GM04503 (cell line): Measurements from ENCODE around the gene CLEC16A.

ENCODE experiments used
- DNase-seq: peaks from one replicate; pipeline ENCODE4 v3.0.0-alpha.2; 2012; ENCODE audit warnings: low read depth

Gene CLEC16A

DNA sequence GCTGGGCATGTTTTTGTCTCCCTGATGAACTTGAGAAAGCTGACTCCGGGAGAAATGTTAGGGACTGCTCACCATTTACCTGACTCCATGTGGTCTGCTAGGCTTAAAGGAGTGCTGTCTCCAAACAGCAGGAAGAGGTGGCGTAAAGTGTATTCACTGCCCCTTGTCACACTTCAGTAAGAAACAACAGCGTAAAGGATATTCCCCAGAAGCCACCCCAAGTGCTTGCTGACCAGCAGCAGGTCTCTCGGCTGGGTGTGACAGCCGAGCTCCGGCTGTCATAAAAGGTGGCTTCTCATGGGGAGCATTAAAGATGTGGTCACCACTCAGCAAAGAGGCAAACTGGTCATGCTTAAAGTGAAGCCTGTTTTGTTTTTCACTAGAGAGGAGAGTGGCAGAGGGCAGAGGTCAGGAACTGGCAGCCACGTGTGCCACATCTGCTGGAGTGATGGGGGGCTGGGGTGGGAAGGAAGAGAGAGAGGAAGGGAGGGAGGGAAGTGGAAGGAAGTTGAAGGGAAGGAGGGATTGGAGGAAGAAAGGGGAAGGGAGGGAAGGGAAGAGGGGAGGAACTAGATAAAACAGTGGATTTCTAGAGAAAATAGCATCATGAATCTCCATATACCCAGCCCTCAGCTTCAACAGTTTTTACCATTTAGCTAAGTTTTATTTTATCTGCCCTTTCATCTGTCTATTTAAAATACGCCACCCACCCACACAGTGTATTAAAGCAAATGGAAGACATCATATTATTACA lies 119.3 kb downstream of the CLEC16A start:
- no peak for DNase-seq

DNA sequence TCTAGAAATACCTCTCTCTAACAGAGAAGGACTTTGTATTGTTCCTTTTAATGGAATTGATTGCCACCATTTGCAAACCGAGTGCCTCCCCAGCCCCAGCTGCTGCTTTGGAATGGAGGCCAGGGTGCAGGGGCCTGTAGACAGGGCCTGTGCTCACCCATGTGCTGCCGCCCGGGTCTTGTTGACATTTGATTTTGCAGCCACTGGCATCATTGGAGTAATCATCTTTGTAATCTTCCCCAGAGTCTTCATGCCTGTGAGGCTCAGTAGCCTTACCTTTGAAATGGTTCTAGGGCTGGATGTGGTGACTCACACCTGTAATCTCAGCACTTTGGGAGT lies 119.8 kb downstream of the CLEC16A start:
- no peak for DNase-seq

DNA sequence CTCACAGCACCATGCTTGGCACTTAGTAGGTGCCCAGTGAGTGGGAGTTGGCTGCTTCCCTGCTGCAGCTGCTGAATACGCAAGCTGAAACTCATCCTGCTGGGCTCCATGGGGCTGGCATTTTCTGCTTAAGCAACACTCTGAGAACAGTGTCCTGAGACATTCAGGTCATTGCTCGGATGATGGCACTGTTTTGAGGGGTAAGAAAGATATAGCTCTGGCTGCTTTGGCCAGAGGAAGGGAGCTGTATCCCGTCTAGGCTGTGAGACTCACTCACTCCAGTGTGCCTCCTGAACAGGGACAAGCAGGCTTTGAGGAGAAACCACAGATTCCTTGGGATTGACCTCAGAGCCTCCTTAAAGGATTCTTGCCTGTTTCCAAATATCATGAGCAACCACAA lies 120.5 kb downstream of the CLEC16A start:
- no peak for DNase-seq

DNA sequence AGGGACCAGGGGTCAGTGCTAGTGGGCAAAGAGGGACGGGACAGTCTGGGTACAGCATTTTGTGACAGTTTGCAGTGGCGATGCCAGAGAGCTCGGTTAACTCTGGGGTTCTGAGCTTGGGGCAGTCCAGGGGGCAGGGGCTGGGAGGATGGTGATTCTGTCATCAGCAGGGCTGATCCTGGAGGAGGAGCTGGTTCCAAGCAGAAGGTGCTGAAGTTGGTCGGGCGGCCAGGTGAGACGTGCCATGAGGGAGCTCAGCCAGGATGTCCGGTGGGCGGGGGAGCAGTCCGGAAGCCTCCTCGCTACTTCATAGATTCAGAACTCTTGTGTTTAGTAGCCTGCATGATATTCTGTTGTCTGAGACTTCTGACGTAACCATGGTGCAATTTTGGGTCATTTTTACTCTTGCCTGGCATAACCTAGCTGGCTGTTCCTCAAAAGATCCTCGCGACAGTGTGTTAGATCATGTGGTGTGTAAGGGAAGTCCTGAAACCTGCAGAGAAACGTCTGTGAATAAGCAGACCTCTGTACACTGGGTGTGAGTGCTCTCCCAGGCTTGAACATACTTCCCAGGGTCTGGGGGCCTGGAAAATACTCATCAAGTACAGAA lies 122.0 kb downstream of the CLEC16A start:
- DNase-seq = no peak

DNA sequence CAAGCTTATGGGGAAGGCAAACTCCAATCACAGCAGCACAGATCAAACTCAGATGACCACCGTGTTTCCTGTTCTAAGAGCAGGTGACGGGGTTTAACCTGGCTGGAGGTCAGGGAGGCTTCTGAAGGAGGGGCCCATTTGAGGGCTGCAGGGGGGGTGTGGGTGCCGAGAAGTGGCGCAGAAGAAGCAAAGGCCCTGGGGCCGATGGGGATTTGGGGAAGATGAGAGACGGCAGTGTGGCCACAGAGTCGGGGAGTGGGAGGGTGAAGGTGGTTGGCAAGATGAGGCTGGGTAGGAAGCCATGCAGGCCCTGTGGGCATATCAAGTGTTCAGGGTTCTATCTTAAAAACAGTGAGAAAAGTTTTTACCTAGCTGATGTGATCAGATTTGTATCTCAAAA lies 122.9 kb downstream of the CLEC16A start:
- DNase-seq = no peak

DNA sequence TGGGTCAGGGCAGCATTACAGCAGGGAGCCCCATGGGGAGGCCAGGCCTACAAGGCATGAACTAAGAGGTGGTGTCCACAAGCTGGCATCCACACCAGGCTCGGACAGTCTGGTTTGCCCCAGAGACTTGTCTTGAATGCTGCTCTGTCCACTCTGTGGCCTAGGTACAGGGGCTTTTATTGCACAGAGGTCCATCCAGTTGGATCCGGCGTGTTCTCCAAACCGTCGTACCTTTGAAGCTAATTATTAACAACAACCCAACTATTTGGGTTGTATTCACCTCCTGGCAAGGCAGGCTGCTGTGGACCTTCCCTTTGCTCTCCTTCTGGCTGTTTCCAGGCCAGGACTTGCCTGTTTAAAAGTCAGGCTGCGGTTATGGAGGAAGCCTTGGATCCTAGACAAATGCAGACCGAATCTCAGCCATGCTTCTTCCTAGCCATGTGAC lies 123.4 kb downstream of the CLEC16A start:
- no peak for DNase-seq

DNA sequence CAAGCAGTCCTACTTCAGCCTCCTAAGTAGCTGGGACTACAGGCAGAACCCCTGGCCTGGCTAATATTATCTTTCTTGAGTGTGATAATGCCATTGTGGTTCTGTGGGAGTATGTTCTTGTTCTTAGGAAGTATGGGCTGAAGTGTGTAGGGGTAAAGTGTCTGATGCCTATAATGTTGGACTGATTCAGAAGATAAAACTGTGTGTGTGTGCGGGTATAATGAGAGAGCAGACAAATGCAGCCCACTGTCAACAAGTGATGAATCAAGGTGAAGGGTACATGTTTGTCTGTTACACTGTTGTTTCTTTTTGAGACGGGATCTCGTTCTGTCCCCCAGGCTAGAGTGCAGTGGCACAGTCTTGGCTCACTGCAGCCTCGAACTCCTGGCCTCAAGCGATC lies 127.5 kb downstream of the CLEC16A start:
- DNase-seq = no peak

DNA sequence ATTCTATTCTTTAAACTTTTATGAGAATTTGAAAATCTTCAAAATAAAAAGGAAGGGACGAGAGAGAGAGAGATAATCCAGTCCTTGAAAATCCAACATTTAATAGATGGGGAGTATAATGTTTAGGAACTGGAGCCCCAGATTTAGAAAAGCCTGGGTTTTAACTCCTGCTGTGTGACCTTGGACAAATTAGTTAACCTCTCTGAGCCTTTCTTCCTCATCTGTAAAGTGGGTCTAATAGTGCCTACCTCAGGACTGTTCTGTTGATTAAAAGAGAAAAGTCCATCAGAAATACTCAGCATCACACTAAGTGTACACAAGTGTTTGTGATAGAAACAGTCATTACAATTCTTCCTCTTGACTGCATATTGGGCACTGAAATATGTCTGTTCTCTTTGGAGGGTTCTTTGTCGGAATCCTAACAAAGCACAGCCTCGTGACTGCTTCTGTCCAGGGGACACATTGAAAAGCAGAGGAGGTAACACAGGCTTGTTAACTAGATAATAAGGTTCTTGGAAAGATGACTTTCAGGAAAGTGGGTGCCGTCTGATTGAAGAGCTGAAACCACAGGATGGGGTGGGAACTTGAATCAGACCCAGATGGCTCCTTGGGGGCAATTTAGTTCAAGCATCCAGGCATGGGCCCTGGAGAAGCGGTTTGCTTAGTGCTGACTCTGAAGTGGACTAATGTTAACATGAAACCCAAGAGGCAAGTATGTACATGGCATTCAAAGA lies 128.2 kb downstream of the CLEC16A start:
- no peak for DNase-seq

DNA sequence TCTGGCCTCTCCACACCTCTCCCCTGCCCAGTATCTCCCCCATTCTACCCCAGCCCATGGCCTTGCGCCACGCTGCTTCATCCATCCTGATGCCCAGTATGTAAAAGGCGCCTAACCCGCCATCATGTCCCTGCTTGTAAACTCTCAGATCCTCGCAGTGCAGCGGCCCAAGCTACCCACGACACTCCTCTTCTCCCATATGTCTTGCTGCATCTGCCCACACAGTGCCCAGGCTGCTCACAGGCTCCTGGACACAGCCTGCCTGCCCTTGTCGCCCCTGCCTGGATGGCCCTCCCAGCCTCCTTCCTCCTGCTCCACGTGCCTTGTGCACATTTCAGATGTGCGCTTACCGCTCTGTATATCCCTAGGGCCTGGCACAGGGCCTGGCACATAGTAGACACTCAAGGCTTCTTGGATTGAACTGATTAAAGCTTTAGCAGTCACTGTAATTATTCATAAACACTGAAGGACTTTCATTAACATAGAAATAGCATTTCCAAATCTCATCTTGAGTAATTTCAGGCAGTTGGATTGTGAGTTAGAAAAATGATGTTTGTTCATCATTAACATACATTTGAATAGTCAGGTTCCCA lies 129.1 kb downstream of the CLEC16A start:
- DNase-seq = no peak

DNA sequence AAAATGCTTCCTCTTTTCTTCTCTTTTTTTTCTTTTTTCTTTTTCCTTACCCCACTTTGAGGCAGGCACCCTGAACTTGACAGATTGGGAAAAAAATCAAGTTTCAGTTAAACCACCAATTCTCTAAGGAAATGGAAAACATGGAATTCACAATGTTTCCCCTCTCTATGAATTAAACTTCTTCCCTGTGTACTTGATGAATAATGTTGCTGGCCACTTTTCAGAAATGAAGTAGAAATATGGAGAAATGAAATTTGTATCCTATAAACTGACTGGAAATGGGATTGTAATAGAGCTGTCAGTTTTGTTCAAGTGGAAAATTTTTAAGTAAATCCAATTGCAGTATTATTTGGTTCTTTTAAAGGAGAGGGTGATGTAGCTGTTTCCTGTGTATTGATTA lies 129.8 kb downstream of the CLEC16A start:
- no peak for DNase-seq

DNA sequence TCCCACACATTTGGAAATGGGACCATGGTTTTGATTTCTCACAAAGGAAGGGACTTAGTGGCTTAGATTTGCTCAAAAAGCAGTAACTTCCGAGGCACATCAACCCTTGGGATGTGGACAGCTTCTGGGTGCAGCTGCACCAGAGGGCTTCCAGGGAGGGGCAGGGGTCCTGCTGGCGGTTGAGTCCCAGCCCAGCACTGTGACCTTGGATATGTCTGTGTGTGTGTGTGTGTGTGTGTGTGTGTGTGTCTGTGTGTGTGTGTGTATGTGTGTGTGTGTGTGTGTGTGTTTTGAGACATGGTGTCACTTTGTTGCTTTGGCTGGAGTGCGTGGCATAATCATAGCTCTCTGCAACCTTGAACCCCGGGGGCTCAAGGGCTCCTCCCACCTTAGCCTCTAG lies 130.8 kb downstream of the CLEC16A start:
- DNase-seq = no peak

DNA sequence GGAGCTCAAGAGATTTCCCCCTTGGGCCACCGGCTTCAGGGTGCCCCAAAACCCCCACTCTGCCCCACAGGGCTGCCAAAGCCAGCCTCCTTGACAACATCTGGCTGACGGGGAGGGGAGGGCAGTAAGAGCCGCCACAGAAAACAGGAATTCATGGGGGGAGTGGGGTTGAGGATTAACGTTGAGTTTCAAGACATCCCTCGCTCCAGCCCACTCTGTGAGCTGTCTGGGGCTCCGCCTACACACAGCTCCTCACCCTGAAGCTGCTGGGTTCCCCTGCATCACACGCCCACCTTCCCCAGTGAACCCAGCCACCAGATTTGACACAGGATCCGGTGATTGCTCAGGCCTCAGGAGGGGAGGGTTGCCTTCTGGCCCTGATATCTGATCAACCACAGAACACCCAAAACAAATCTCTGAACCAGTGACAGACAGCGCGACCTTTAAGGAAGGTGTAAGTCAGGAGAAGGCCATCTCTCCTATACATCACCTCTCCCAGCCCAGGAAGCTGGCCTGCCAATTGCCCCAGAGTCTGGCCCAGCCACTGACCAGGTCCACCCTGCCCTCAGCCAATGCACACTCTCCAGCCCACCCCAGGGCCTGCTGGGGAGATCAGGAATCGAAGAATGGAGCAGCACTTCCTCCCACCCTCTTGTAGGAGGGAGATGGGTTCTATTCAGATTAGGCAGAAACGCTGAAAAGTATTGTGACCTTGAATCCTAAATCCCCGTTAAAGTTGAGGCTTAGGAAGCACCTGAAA lies 132.1 kb downstream of the CLEC16A start:
- DNase-seq = no peak

DNA sequence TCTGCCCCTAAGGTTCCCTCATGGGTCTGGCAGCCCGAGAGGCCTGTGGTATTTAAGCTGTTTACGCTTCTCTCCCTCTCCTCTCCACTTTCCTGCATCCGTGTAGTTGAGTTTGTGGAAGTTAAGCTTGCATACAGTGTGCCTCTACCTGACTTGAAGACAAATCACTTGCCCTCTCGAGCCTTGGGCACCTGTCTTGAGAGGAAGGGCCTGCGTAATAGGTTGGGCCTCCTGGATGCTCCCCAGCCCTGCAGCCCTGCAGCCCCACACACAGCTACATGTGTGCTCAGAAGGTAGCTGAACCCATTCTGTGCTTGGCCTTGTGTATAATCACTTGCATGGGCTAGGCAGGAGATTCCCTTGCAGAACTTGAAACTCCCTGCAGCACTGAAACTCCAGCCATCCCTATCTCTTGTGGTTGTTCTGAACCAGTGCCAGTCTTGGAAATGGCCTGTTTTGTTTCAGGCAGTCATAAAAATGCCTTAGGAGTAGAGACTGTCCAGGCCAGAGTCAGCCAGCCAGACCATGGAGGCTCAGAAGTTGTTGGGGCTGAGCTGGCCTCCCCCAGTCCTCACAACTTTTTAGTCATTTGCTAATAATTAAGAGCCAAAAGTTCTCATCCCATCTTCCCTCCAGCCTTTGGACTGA lies 134.6 kb downstream of the CLEC16A start:
- peak; percentile 86 for DNase-seq

DNA sequence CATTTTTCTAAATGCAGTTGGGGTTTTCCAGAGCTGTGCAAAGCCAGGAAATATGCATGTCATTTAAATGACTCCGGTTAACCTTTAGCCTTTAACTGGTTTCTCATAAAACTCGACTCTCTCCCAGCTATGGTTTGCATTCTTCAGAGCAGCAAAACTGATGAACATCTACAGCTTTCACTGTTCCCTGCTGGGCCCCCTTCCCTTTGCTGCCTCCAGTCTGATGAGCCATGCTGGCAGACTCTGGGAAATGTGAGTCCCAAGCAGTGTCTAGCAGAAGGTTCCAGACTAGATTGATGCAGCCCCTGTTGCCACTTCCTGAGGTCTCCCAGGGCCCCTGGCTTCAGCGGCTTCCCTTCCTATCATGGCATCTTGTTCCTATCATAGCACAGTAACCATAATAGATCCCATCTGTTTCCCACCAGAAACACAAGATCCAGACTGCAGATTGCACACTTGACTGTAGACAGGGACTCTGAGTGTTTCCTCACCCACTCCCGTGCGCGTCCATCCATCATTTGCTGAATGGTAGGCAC lies 135.4 kb downstream of the CLEC16A start:
- DNase-seq = peak; percentile 89

DNA sequence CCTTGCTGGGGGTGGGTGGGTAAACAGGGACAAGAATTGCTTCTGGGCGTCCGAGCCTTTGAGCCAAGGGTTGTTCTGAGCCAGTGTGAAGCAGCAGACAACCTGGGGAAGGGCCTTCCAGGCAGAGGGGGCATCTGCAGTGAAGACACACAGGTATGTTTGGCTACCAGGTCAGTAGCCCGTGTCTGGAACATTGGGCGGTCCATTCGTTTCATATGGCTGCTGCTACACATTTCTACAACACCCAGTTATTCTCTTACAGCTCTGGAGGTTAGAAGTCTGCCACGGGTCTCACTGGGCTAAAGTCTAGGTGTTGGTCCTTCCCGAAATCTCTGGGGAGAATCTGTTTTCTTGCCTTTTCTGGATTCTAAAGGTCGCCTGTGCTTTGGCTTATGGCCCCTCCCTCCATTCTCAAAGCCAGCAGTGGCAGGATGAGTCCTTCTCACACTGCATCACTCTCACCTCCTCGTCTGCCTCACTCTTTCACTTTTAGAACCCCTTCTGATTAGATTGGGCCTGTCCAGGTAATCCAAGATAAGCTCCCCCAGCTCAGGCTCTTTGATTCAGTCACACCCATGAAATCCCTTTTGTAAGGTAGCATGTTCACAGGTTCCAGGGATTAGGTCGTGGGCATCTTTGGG lies 136.1 kb downstream of the CLEC16A start:
- no peak for DNase-seq

DNA sequence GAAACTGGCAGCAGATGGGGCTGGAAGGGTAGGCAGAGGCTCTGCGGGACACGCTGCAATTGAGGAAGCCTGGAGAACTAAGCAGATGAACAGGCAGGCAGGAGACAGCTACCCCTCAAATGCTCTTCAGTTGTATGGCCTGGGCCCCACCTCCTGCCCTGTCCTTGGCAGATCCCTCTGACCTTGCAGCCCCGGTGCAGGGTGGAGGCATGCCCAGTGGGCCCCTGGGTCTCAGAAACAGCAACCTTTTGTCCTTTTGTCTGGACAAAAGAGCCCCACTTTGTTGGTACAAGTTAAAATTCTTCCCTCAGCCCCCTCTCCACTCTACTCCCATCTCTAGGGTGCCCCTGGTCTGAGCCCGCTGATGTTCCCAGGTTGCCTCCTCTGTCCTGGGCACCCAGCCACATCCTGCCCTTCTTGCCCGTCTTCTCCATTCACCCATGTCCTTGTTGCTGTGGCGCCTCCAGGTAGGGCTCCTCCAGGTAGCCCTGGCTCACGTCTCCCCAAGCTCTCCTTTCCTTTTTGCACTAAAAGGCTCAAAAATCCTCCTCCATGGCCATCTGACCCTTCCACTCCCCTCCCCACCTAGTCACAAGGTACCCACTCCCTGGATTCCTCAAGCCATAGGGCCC lies 136.8 kb downstream of the CLEC16A start:
- no peak for DNase-seq

DNA sequence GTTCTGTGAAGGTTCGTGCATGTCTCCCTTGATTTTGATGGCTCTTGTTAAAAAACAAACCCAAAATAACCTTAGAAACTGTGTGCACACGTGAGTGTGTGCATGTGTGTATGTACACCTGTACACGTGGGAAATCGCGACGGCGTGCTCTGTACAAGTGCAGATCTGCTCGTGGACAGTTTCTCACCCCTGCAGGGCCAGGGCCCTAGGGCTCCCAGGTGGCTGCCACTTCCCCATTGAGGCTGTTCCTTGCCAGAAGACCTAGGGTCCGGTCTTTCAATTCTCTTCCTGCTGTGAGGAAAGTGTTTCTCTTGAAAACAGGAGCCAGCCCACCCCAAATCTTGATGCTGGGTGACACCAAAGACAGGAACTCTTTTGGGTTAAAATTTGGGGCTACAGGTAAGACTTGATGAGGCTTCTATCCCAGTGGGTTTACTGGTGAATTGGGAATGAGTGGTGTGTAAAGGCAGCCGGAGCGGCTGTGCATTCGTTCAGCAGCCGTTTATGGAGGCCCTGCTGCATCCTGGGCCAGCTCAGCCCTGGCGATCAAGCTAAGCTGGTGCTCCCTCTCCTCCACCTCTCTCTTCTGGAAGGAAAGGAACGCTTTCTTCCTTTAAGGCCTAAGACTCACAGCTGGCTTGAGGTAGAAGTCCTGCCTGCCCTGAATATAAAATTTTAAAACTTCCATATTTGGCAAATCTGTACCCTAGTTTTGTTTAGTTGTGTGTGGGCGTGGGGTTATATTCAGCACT lies 137.9 kb downstream of the CLEC16A start:
- DNase-seq = no peak

DNA sequence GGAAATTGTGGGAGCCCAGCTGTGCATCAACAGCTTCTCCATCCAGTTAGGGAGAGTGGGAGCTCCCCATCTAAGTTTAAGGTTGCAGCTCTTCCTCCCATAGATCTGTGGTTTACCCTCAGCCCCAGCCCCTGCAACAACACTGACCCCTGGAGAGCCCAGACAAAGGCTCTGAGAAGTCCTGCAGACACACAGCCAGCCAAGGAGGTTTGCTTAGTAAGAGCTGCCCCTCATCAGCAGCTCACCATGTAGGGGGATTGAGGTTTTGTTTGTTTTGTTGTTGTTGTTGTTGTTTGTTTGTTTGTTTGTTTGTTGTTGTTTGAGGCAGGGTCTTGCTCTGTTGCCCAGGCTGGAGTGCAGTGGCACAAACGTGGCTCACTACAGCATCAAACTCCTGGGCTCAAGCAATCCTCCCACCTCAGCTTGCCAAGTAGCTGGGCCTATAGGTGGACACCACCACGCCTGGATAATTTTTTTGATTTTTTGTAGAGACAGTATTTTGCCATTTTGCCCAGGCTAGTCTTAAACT lies 138.6 kb downstream of the CLEC16A start:
- DNase-seq = no peak

DNA sequence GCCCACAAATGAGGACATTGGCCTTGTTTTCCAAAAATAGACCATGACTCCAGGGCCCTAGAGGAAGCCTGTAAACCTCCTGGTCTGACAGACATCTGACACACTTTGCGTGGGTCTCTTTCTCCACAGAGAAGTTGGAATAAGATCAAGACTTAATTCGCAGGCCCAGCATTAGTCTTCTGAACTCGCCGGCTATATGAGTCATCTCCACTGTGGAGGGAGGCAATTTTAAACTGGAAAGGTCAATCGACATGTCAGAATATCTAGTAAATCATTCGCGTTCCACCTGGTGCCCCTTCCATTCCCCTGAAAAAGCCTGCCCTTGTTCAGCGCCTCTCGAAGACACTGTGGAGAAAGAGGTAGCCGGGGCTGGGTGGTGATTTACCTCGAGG lies 140.1 kb downstream of the CLEC16A start:
- peak; percentile 27 for DNase-seq
